Measurements from ENCODE around the gene CD79B.

CD79B gene

GRCh38 chr17:63961355-63962212 is 29.5 kb upstream of the CD79B start:
- no peak for TF ChIP-seq GATA3 (IDR thresholded peaks at IDR 0.05; ENCODE audit: low read depth, low read length)
- no peak for TF ChIP-seq GATA2 (IDR thresholded peaks at IDR 0.05; ENCODE audit: low read depth, low read length)

- no peak for TF ChIP-seq GATA2 (IDR thresholded peaks at IDR 0.05; ENCODE audit: low read depth, low read length)
- TF ChIP-seq GATA3 (IDR thresholded peaks at IDR 0.05; ENCODE audit: low read depth, low read length) = no peak
These were observed 28.3 kb upstream of the CD79B start for GRCh38 chr17:63960430-63960829.

- no peak for TF ChIP-seq GATA2 (IDR thresholded peaks at IDR 0.05; ENCODE audit: low read depth, low read length)
- TF ChIP-seq GATA3 (IDR thresholded peaks at IDR 0.05; ENCODE audit: low read depth, low read length) = no peak
These were observed 27.9 kb upstream of the CD79B start for GRCh38 chr17:63960006-63960405.

DNA sequence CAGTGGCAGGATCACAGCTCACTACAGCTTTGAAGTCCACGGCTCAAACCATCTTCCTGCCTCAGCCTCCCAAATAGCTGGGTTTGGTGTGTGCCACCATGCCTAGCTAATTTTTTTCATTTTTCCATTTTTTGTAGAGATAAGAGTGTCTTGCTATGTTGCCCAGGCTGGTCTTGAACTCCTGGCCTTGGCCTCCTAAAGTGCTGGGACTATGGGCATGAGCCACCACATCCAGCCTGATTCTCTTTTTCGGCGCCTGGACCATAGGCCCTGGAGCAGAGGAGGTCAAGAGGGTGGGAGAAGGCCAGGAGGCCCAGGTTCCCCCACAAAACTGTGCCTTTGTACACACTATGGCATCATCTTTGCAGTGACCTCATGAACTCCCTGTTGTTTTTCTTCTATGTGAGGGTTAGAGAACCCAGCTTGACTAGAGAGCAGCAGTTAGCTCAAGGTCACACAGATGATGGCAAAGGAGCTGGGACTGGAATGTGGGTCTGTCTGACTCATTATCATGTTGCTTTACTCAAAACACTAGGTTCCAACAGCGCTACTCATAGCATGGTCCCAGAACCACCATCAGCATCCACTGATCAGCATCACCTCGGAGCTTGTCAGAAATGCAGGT is 24.3 kb upstream of the CD79B start:
- TF ChIP-seq GATA2 (IDR thresholded peaks at IDR 0.05; ENCODE audit: low read depth, low read length) (no peak), GATA3 (IDR thresholded peaks at IDR 0.05; ENCODE audit: low read depth, low read length) (no peak)

DNA sequence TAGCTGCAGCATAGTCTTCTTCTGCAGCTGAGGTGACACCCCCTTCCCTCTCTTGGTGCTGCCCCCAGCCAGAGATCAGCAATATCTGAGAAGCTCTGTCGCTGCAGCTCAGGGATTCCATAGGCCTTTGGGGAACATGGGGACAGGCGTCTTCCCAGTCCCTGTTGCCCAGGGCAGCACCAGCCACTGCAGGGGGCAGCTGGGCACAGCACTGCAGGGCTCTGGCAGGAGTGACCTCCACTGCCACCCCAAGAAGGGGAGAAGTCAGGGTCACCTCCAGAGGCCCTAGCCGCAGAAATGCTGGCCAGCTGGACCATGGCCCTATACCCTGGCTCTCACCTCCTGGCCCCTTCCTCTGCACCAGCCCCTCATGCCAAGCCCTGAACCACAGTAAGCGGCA is 23.7 kb upstream of the CD79B start:
- TF ChIP-seq GATA3 (IDR thresholded peaks at IDR 0.05; ENCODE audit: low read depth, low read length) (no peak), GATA2 (IDR thresholded peaks at IDR 0.05; ENCODE audit: low read depth, low read length) (no peak)

GRCh38 chr17:63955232-63955631 is 23.1 kb upstream of the CD79B start:
- no peak for TF ChIP-seq GATA3 (IDR thresholded peaks at IDR 0.05; ENCODE audit: low read depth, low read length)
- no peak for TF ChIP-seq GATA2 (IDR thresholded peaks at IDR 0.05; ENCODE audit: low read depth, low read length)

DNA sequence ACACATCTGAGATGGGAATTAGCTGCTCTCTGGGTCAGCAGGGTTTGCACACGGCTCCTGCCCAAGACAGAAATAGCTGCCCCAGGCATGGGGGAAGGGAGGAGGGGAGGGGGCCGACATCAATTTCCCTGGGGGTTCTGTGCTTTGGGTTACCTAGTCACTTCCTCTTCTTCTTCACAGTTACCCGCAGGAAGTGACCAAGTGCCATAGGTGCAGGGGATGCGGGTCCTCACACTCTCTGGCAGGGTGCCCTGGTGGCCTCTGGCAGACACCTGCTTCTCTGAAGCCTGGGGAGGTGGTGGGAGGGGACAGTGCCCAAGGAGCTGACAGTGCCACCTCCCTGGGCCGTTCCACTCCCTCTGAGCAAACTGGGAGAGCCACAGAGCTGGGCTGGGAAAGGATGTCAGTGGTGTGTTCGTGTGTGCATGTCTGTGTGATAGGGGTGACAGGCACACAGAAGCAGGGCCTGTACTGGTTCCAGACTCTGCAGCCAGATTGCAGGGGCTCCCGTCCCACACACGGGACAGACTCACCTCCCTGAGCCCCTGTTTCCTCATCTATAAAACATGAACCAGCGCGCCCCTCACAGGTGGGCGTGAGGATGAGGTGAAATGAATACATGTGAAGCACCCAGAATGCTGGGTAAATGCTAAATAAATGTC is 22.4 kb upstream of the CD79B start:
- TF ChIP-seq GATA2 (IDR thresholded peaks at IDR 0.05; ENCODE audit: low read depth, low read length) = no peak
- TF ChIP-seq GATA3 (IDR thresholded peaks at IDR 0.05; ENCODE audit: low read depth, low read length) = no peak

DNA sequence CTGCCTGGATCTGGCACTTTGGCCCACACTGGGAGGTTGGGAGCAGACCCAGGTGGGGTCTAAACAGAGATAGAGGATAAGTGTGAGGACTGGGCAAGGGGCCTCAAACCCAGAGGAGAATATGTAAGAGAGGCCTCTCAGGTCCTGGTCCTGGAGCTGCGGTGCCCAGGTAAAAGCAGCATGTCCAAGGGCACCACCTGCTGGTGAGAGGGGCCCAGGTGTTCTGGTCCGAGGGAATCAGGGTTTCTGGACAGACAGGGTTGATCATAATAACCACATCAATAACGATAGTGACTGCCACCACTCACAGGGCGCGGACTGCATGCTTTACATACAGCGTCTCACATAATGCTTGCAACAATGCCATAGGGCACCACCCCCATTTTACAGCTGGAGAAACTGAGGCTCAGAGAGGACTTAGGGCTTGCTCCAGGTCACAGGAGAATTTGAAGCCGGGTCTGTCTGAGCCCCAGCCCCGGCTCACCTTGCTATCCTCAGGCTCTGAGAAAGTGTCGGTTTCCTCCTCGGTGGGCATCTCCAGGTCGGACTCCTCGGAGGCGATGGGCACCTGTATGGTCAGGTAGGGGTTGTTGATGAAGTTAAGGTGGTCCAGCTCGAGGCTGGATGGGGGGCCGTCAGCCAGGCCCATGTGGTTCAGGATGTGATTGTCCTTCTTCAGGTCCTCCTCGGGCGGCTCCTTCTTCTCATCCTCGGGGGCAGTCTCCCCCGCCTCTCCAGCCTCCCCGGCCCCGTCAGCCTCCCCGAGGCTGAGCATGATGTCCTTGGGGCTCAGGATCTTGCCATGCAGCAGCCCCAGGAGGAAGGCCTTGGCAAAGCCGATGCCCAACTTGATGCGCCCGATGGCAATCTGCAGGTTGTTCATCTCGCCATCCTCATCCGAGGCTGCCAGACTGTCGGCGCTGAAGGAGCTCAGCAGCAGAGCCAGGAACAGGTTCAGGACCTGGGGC is 19.1 kb upstream of the CD79B start:
- no peak for TF ChIP-seq GATA2 (IDR thresholded peaks at IDR 0.05; ENCODE audit: low read depth, low read length)
- no peak for TF ChIP-seq GATA3 (IDR thresholded peaks at IDR 0.05; ENCODE audit: low read depth, low read length)

- TF ChIP-seq GATA2 (IDR thresholded peaks at IDR 0.05; ENCODE audit: low read depth, low read length) = no peak
- TF ChIP-seq GATA3 (IDR thresholded peaks at IDR 0.05; ENCODE audit: low read depth, low read length) = no peak
These were observed 17.6 kb upstream of the CD79B start for GRCh38 chr17:63949576-63950250.

DNA sequence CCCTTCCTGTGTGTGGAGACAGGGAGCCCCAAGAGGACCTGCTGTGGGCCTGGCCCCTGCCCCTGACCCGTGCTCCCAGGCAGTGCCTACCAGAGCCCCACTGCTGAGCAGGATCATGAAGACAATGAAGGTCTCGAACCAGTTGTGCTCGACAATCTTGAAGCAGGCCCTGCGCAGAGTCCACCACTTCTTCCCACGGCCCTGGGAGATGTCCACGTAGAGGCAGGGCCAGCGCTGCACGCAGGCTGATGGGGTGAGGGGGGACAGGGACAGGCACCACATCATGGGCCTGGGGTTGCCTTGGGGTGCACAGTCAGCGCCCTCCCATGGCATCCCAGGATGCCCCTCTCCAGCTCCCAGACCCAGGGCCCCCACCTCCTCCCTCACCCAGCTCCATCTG is 16.4 kb upstream of the CD79B start:
- TF ChIP-seq GATA3 (IDR thresholded peaks at IDR 0.05; ENCODE audit: low read depth, low read length) (no peak), GATA2 (IDR thresholded peaks at IDR 0.05; ENCODE audit: low read depth, low read length) (no peak)

GRCh38 chr17:63947711-63948330 is 15.7 kb upstream of the CD79B start:
- no peak for TF ChIP-seq GATA3 (IDR thresholded peaks at IDR 0.05; ENCODE audit: low read depth, low read length)
- no peak for TF ChIP-seq GATA2 (IDR thresholded peaks at IDR 0.05; ENCODE audit: low read depth, low read length)

GRCh38 chr17:63946440-63947363 is 14.6 kb upstream of the CD79B start:
- TF ChIP-seq GATA3 (IDR thresholded peaks at IDR 0.05; ENCODE audit: low read depth, low read length) (no peak), GATA2 (IDR thresholded peaks at IDR 0.05; ENCODE audit: low read depth, low read length) (no peak)

All from SH-SY5Y (cell line).